GM19463 (cell line): ENCODE results near the gene BIRC6.

Source experiments
- ATAC-seq: cut with Tn5 transposase; IDR thresholded peaks from one replicate; pipeline ENCODE4 v1.9.1; 2021; ENCODE audit warnings: mild to moderate bottlenecking, moderate library complexity; ENCODE audit not compliant: unreplicated experiment

Gene BIRC6

DNA sequence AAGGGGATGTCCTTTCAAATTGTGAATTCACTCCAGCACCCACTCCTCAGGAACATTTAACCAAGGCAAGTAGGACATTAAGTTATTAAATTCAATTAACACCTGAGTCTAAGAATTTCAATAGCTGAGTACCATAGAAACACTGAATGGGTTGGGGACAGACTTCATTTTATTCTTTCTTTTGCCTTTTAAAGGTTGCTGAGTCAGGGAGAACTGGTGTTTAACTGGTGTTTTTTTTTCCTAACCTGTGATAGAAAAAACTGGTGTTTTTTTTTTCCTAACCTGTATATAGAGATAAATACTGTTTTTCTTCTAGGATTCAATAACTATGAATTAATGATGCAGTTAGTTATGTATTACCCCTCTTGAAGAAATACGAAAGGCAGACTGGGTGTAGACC, 309.9 kb downstream of the BIRC6 start:
- ATAC-seq, result no peak

DNA sequence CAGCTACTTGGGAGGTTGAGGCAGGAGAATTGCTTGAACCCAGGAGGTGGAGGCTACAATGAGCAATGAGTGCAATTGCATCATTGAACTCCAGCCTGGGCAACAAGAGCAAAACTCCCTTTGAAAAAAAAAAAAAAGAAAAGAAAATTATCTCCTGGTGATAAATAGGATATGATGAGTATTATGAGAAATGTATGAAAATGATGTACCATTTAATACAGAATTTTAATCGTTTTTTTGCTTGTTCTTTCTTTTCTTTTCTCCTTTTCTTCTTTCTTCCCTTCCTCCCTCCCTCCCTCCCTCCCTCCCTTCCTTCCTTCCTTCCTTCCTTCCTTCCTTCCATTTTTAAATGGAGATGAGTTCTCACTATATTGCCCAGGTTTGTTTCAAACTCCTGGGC, 311.4 kb downstream of the BIRC6 start:
- ATAC-seq, result no peak
